OCI-LY7 (cell line): ENCODE data around the gene MS4A10. TPM values are rescaled to one million over a fixed set of nuclear protein-coding genes. Genes with fewer than 3 reads are reported as not detected.
A peak's percentile ranks its signal among the peaks of the same experiment; 100 is the strongest.

ENCODE experiments used
- BruUV-seq: library from RNA; stranded (reverse); fragments of 400-500 nt; replicated peaks from 2 replicates; lab custom pipeline; 2021; lab: Mats Ljungman, UMichigan
- CTCF ChIA-PET: fragments of 300-600 bp; sonication (Branson Sonifier 250); formaldehyde crosslinking; loops from one replicate; lab custom pipeline; 2022; ENCODE audit warnings: antibody characterized with exemption; ENCODE audit not compliant: unreplicated experiment; lab: Charles Lee
- POLR2A ChIA-PET: fragments of 300-600 bp; sonication (Branson Sonifier 250); formaldehyde crosslinking; loops from one replicate; lab custom pipeline; 2022; ENCODE audit warnings: antibody characterized with exemption; lab: Charles Lee
- DNase-seq: peaks from one replicate; pipeline ENCODE4 v3.0.0-alpha.2; 2015; ENCODE audit warnings: low spot score
- H2AFZ ChIP-seq: fragments of 200-600 bp; sonication (generic), shearing (Covaris generic); 2 replicates; pipeline ENCODE4 v1.6.1; 2014; ENCODE audit warnings: mild to moderate bottlenecking, antibody characterized with exemption, low read length, moderate library complexity
- H3K27ac ChIP-seq: fragments of 200-600 bp; sonication (generic); 2 replicates; pipeline ENCODE4 v1.5.1; 2014; ENCODE audit warnings: mixed run types, low read depth, mild to moderate bottlenecking, moderate library complexity, low read length, inconsistent platforms; ENCODE audit not compliant: poor library complexity, severe bottlenecking
- H3K36me3 ChIP-seq: fragments of 200-600 bp; sonication (generic); 2 replicates; pipeline ENCODE4 v1.6.1; 2014; ENCODE audit warnings: mild to moderate bottlenecking, antibody characterized with exemption, low read length, moderate library complexity, mixed read lengths; ENCODE audit not compliant: insufficient read depth
- H3K4me1 ChIP-seq: fragments of 200-600 bp; sonication (generic); 2 replicates; pipeline ENCODE4 v1.5.1; 2014; ENCODE audit warnings: mild to moderate bottlenecking, low read length; ENCODE audit not compliant: insufficient read depth, poor library complexity, severe bottlenecking
- H3K4me2 ChIP-seq: fragments of 200-600 bp; sonication (generic); 2 replicates; pipeline ENCODE4 v1.6.1; 2014; ENCODE audit warnings: mild to moderate bottlenecking, low read length
- H3K4me3 ChIP-seq: fragments of 200-600 bp; sonication (generic); 2 replicates; pipeline ENCODE4 v1.5.1; 2014; ENCODE audit warnings: mild to moderate bottlenecking, low read depth, low read length; ENCODE audit not compliant: poor library complexity, severe bottlenecking
- H3K79me2 ChIP-seq: fragments of 200-600 bp; sonication (generic); 2 replicates; pipeline ENCODE4 v1.6.1; 2016; ENCODE audit warnings: low read depth, mild to moderate bottlenecking, low read length, moderate library complexity, mixed read lengths; ENCODE audit not compliant: insufficient read depth
- H3K9me2 ChIP-seq: fragments of 200-600 bp; sonication (generic); 2 replicates; pipeline ENCODE4 v1.6.1; 2016; ENCODE audit warnings: mild to moderate bottlenecking, low read length, mixed read lengths; ENCODE audit not compliant: insufficient read depth
- H3K9me3 ChIP-seq: fragments of 200-600 bp; sonication (generic); 2 replicates; pipeline ENCODE4 v1.6.1; 2014; ENCODE audit warnings: mild to moderate bottlenecking, mixed run types, low read length, mixed read lengths
- H4K20me1 ChIP-seq: fragments of 200-600 bp; sonication (generic); 2 replicates; pipeline ENCODE4 v1.6.1; 2014; ENCODE audit warnings: mild to moderate bottlenecking, antibody characterized with exemption, low read length, moderate library complexity, mixed read lengths; ENCODE audit not compliant: insufficient read depth
- EZH2phosphoT487 ChIP-seq: fragments of 200-600 bp; sonication (generic); IDR thresholded peaks from 2 replicates; pipeline ENCODE4 v1.6.1; 2018; ENCODE audit warnings: low read depth, borderline replicate concordance, mild to moderate bottlenecking, mixed run types, antibody characterized with exemption, low read length, moderate library complexity, mixed read lengths
- intact Hi-C: fragments of 100-400 bp; cut with micrococcal nuclease; formaldehyde crosslinking; loops from one replicate; pipeline ENCODE4 v1.10.0; 2022; ENCODE audit not compliant: unreplicated experiment
- total RNA-seq, 2 experiments: library from RNA; depleted of rRNA in 1 of 2; stranded (reverse); fragments of >200 nt in 1 of 2; shearing (Covaris generic) in 1 of 2; gene quantifications; 2 replicates each; pipeline ENCODE4 v1.2.3, GENCODE V29; 2014 to 2022
- TF ChIP-seq, protein P1 (sequence below): fragments of 200-600 bp; sonication (generic); conservative IDR thresholded peaks from 2 replicates; pipeline ENCODE4 v1.5.1; 2014; ENCODE audit warnings: mild to moderate bottlenecking, antibody characterized with exemption, low read length, moderate library complexity, mixed read lengths

The MS4A10 gene
- total RNA-seq, 2 experiments from 2014 or later, result not detected

DNA sequence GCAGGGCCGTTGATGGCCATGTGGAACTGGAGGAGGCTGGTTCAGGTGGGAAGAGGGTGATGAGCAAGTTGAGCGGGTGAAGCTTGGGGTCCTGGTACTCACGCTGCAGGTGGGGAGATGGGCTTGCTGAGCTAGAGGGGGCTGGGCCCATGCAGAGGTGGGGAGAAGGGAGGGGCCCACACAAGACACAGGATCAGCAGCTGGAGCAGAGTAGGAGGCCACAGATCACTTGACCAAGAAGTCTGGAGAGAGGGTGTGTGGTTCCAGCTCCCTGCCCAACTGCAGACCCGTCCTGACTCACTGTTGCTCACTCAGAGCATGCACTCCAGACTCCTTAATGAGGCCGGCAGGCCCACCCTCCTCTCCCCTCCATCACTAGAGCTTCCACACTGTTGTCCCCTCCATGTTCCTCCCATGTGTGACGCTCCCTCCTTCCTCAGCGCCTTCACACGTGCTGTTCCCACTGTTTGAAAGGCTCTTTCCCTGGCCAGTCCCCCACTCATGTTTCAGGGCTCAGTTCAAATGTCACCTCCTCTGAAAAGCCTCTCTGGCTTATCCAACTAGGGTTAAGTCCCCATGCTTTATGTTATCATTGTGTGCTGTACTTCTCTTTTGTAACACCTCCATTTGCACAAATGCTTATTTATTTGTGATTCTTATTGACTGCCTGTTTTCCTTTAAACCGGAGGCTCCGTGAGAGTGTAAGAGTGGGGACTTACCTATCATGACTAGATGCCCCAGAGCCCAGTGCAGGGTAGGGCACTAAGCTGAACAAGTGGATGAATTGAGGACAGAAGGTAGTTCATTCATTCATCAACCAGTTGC, 59.1 kb downstream of the MS4A10 start:
- H3K27ac ChIP-seq, result no peak overlapping the region
- intact Hi-C loops, result no loop called here

DNA sequence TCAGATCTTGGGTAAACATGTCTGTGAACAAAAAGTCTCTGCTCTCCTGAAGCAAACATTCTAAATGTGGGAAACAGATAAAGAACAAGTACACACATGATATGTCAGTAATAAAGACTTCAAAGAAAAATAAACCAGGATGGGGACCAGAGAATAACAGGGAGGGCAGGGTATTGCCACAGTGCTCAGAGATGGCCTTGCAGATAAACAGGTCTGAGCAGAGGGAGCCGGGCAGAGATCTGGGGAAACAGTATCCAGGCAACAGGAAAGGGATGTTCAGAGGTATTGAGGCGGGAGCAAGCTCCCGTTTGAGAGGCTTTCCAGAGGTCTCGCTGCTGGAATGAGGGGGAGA, 59.7 kb downstream of the MS4A10 start:
- H3K9me2 ChIP-seq, result no peaks in the 10 kb centered on the region
- peak overlapping the region; percentile 98 for H3K4me2 ChIP-seq
- CTCF ChIA-PET, result no interaction called here
- DNase-seq, result no peak
- no peak overlapping the region for H3K27ac ChIP-seq
- POLR2A ChIA-PET, result no interaction called here
- peak overlapping the region; percentile 81 for H3K4me3 ChIP-seq
- H4K20me1 ChIP-seq, result peaks cover 16% of the 10 kb centered on the region
- peaks cover 54% of the 10 kb centered on the region for H3K79me2 ChIP-seq
- TF ChIP-seq EZH2phosphoT487, result no peak
- TF ChIP-seq, protein P1, sequence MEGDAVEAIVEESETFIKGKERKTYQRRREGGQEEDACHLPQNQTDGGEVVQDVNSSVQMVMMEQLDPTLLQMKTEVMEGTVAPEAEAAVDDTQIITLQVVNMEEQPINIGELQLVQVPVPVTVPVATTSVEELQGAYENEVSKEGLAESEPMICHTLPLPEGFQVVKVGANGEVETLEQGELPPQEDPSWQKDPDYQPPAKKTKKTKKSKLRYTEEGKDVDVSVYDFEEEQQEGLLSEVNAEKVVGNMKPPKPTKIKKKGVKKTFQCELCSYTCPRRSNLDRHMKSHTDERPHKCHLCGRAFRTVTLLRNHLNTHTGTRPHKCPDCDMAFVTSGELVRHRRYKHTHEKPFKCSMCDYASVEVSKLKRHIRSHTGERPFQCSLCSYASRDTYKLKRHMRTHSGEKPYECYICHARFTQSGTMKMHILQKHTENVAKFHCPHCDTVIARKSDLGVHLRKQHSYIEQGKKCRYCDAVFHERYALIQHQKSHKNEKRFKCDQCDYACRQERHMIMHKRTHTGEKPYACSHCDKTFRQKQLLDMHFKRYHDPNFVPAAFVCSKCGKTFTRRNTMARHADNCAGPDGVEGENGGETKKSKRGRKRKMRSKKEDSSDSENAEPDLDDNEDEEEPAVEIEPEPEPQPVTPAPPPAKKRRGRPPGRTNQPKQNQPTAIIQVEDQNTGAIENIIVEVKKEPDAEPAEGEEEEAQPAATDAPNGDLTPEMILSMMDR, result no peak
- H2AFZ ChIP-seq, result no peak overlapping the region
- intact Hi-C loops, result no loop called here
- no peaks in the 10 kb centered on the region for H3K9me3 ChIP-seq
- BruUV-seq, result no TSS peak
- H3K36me3 ChIP-seq, result peaks cover 55% of the 10 kb centered on the region
- H3K4me1 ChIP-seq, result peaks cover 23% of the 10 kb centered on the region

More for the DNA sequence above, 59.1 kb downstream of the MS4A10 start:
- no peak for TF ChIP-seq EZH2phosphoT487
- TF ChIP-seq, protein P1, result no peak
- H3K4me1 ChIP-seq, result peaks cover 23% of the 10 kb centered on the region
- no peak overlapping the region for H2AFZ ChIP-seq
- ChIA-PET CTCF (interaction anchor here (1.2 kb wide), 1 partner anchor 70 kb away, joined by 3 read pairs; the partner anchor contains the start of gene TMEM109), POLR2A (interaction anchor here (1.1 to 2.0 kb wide), 3 partner anchors 63 to 139 kb away, joined by 3 to 5 read pairs (median 3); partner anchors contain the start of gene TMEM109)
- peak overlapping the region; percentile 98 for H3K4me2 ChIP-seq
- H4K20me1 ChIP-seq, result peaks cover 16% of the 10 kb centered on the region
- H3K79me2 ChIP-seq, result peaks cover 54% of the 10 kb centered on the region
- no peaks in the 10 kb centered on the region for H3K9me3 ChIP-seq
- H3K36me3 ChIP-seq, result peaks cover 49% of the 10 kb centered on the region
- no peaks in the 10 kb centered on the region for H3K9me2 ChIP-seq
- H3K4me3 ChIP-seq, result peak overlapping the region; percentile 81
- DNase-seq, result no peak
- no TSS peak for BruUV-seq

DNA sequence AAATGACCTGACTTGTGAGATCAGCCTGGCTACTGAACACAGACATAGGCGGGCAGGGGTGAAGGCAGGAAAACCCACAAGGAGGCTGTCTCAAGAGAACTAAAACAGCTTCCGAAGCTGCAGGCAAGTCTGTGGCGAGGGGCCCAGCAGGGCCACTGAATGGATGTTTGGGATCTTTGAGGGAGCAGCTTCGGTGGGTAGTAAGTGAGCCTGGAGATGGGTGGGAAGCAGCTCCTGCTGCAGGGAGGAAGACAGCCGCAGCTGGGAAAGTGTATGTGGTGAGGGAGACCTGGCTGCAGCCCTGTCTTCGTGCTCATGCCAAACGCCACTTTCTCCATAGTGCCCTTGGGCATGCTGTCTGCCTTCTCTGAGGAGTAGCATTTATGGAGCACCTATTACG, 60.2 kb downstream of the MS4A10 start:
- Histone ChIP-seq H3K36me3 (peaks cover 60% of the 10 kb centered on the region), H4K20me1 (peaks cover 16% of the 10 kb centered on the region), H3K27ac (no peak overlapping the region), H3K4me2 (peak overlapping the region; percentile 98), H3K4me1 (peaks cover 23% of the 10 kb centered on the region), H3K9me3 (no peaks in the 10 kb centered on the region), H3K4me3 (peak overlapping the region; percentile 81), H3K79me2 (peaks cover 54% of the 10 kb centered on the region), H3K9me2 (no peaks in the 10 kb centered on the region), H2AFZ (no peak overlapping the region)
- no TSS peak for BruUV-seq
- TF ChIP-seq, protein P1, result no peak
- TF ChIP-seq EZH2phosphoT487, result no peak
- POLR2A ChIA-PET, result no interaction called here
- intact Hi-C loops, result no loop called here
- DNase-seq, result no peak
- CTCF ChIA-PET, result no interaction called here
